ENCODE results near the gene KIF3C. TPM values are rescaled to one million over a fixed set of nuclear protein-coding genes. Genes with fewer than 3 reads are reported as not detected.

Gene KIF3C
- total RNA-seq, 1 experiment from 2014 or later = 55.7 TPM

DNA sequence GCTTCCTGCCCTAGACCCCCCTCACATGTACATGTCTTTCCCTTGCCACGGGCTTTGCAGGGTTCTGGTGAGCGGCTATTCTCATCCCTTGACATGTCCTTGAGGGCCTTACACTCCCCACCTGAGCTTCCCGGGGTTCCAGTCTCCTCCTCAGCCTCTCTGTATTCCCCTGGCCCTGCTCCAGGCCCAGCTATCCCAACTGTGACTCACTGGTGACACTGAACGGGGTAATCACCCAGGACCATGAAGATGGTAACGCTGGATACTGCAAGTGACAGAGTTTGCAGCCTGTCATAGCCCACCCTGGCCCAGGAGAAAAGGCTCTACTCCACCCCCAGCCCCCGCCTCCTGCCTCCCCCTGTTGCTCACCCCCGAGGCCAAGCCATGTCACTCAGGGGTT lies 27.3 kb downstream of the KIF3C start:
- intact Hi-C loops (cut with micrococcal nuclease; ENCODE audit: unreplicated experiment) = no loop called here
- no peak for DNase-seq (ENCODE audit: low read depth, low spot score)
- Histone ChIP-seq H3K27me3 (ENCODE audit: control insufficient read depth, insufficient read depth, low read length) (no peaks in the 10 kb centered on the region), H3K4me3 (ENCODE audit: low read depth in 2 of 2, low read length in 2 of 2) (no peak overlapping the region), H3K27ac (ENCODE audit: low read length) (no peak overlapping the region), H3K36me3 (ENCODE audit: control insufficient read depth, insufficient read depth, low read length) (no peaks in the 10 kb centered on the region), H3K4me1 (ENCODE audit: control insufficient read depth, insufficient read depth, low read length) (peaks cover 10% of the 10 kb centered on the region; the same call in 1 of the 2 replicates), H3K9me3 (ENCODE audit: control insufficient read depth, insufficient read depth, low read depth, low read length) (no peaks in the 10 kb centered on the region)
- POLR2A ChIA-PET = no interaction called here
- CTCF ChIA-PET = no interaction called here
- TF ChIP-seq, protein P1, sequence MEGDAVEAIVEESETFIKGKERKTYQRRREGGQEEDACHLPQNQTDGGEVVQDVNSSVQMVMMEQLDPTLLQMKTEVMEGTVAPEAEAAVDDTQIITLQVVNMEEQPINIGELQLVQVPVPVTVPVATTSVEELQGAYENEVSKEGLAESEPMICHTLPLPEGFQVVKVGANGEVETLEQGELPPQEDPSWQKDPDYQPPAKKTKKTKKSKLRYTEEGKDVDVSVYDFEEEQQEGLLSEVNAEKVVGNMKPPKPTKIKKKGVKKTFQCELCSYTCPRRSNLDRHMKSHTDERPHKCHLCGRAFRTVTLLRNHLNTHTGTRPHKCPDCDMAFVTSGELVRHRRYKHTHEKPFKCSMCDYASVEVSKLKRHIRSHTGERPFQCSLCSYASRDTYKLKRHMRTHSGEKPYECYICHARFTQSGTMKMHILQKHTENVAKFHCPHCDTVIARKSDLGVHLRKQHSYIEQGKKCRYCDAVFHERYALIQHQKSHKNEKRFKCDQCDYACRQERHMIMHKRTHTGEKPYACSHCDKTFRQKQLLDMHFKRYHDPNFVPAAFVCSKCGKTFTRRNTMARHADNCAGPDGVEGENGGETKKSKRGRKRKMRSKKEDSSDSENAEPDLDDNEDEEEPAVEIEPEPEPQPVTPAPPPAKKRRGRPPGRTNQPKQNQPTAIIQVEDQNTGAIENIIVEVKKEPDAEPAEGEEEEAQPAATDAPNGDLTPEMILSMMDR (IDR thresholded peaks at IDR 0.05) = no peak
- TF ChIP-seq TCF7L2 (IDR thresholded peaks at IDR 0.05; ENCODE audit: low read depth, low read length) (no peak), POLR2AphosphoS5 (IDR thresholded peaks at IDR 0.05; ENCODE audit: low read depth, low read length) (no peak), SIN3A (IDR thresholded peaks at IDR 0.05; ENCODE audit: borderline replicate concordance, insufficient read depth, low read depth, low read length) (no peak)
- TF ChIP-seq, protein P2, sequence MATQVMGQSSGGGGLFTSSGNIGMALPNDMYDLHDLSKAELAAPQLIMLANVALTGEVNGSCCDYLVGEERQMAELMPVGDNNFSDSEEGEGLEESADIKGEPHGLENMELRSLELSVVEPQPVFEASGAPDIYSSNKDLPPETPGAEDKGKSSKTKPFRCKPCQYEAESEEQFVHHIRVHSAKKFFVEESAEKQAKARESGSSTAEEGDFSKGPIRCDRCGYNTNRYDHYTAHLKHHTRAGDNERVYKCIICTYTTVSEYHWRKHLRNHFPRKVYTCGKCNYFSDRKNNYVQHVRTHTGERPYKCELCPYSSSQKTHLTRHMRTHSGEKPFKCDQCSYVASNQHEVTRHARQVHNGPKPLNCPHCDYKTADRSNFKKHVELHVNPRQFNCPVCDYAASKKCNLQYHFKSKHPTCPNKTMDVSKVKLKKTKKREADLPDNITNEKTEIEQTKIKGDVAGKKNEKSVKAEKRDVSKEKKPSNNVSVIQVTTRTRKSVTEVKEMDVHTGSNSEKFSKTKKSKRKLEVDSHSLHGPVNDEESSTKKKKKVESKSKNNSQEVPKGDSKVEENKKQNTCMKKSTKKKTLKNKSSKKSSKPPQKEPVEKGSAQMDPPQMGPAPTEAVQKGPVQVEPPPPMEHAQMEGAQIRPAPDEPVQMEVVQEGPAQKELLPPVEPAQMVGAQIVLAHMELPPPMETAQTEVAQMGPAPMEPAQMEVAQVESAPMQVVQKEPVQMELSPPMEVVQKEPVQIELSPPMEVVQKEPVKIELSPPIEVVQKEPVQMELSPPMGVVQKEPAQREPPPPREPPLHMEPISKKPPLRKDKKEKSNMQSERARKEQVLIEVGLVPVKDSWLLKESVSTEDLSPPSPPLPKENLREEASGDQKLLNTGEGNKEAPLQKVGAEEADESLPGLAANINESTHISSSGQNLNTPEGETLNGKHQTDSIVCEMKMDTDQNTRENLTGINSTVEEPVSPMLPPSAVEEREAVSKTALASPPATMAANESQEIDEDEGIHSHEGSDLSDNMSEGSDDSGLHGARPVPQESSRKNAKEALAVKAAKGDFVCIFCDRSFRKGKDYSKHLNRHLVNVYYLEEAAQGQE (IDR thresholded peaks at IDR 0.05; ENCODE audit: insufficient read depth in 1 of 2, low read depth in 2 of 2, low read length in 1 of 2) = no peak
- no TSS peak for BruUV-seq (replicated peaks)
- in situ Hi-C loops (cut with HindIII; ENCODE audit: low pct_unique_long_range_greater_than_20kb, low sequenced_read_pairs) = no loop called here
- ATAC-seq = peak; percentile 52; the same call in 1 of the 2 replicates

DNA sequence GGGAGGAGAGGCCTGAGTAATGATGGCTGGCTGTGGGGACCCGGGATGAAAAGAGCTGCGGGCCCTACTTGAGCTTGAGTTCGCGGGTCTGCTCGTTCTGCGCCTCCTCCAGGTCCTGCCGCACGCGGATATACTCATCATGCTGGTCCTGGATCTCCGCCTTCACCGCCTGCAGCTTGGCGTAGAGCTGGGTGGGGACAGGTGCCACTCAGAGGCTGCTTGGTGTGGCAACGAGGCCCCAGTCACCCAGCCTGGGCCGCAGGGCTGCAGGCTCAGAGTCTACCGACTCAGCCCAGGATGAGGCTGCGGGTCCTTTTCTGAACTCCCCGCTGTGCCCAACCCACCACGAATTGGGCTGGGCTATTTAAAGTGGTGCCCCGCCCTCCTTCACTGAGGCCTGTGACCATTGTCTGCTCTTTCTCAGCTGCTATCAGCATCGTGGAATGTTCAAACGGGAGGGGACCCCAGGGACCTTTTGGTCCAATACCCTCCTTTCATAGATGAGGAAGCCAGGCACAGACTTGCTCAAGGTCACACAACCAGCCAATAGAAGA lies 28.0 kb downstream of the KIF3C start:
- in situ Hi-C loops (cut with HindIII; ENCODE audit: low pct_unique_long_range_greater_than_20kb, low sequenced_read_pairs) = no loop called here
- Histone ChIP-seq H3K9me3 (ENCODE audit: control insufficient read depth, insufficient read depth, low read depth, low read length) (no peaks in the 10 kb centered on the region), H3K4me3 (ENCODE audit: low read depth in 2 of 2, low read length in 2 of 2) (no peak overlapping the region), H3K4me1 (ENCODE audit: control insufficient read depth, insufficient read depth, low read length) (peaks cover 10% of the 10 kb centered on the region; the same call in 1 of the 2 replicates), H3K27me3 (ENCODE audit: control insufficient read depth, insufficient read depth, low read length) (no peaks in the 10 kb centered on the region), H3K27ac (ENCODE audit: low read length) (no peak overlapping the region), H3K36me3 (ENCODE audit: control insufficient read depth, insufficient read depth, low read length) (no peaks in the 10 kb centered on the region)
- ChIA-PET POLR2A (interaction anchor here (0.6 kb wide), 1 partner anchor 498 kb away, joined by 5 read pairs; no protein-coding TSS in a partner anchor), CTCF (no interaction called here)
- BruUV-seq (replicated peaks) = no TSS peak
- no peak for TF ChIP-seq SIN3A (IDR thresholded peaks at IDR 0.05; ENCODE audit: borderline replicate concordance, insufficient read depth, low read depth, low read length)
- TF ChIP-seq TCF7L2 (IDR thresholded peaks at IDR 0.05; ENCODE audit: low read depth, low read length) = no peak
- TF ChIP-seq POLR2AphosphoS5 (IDR thresholded peaks at IDR 0.05; ENCODE audit: low read depth, low read length) = no peak
- TF ChIP-seq, protein P2 (IDR thresholded peaks at IDR 0.05; ENCODE audit: insufficient read depth in 1 of 2, low read depth in 2 of 2, low read length in 1 of 2) = no peak
- TF ChIP-seq, protein P1 (IDR thresholded peaks at IDR 0.05) = no peak
- ATAC-seq = 0 out of 2 replicates have a peak, but pooled peaks have one; percentile 14
- intact Hi-C loops (cut with micrococcal nuclease; ENCODE audit: unreplicated experiment) = no loop called here
- no peak for DNase-seq (ENCODE audit: low read depth, low spot score)

Data from Panc1 (cell line).